Activated effector memory CD4-positive, alpha-beta T cell treated with anti-CD3 and anti-CD28 coated beads, Interleukin-2, amount 50 U/mL, for 16 hours (primary cell): ENCODE results near the gene PHLDA3.
A peak's percentile ranks its signal among the peaks of the same experiment; 100 is the strongest.
"Not testable (repeated sequence)": the region's sequence is repeated elsewhere in the genome, so short reads cannot be mapped to it uniquely, and the experiment has no call there.

Experiments
- DNase-seq: peaks from one replicate; pipeline ENCODE4 v3.0.0-alpha.2; 2020

The PHLDA3 gene

DNA sequence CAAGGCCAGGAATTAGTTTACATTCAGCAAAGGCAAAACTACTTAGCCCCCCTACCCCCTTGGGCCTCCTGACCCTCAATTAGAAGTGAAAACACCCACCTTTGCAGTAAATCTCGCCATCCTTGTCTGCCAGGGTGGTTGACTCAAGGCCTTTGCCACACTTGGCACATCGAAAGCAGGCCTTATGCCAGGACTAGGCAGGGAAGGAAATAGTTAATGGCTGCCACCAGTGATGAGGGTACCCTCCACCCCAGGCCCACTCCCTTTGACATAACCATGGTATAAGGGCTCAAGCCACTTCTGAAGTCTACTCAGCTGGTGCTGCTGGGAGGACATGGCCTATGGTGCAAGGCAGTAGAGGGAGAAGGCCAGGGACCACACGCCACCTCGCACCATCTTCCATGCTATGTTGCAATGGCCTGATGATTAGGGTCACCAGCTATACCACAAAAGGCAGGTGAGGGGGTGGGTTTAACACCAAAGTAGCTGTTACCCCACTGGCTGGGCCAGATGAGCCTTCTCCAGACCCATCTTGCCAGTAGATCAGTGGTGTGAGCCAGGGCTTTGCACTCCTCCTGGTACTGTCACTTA, 16.3 kb upstream of the PHLDA3 start:
- DNase-seq: no peak

DNA sequence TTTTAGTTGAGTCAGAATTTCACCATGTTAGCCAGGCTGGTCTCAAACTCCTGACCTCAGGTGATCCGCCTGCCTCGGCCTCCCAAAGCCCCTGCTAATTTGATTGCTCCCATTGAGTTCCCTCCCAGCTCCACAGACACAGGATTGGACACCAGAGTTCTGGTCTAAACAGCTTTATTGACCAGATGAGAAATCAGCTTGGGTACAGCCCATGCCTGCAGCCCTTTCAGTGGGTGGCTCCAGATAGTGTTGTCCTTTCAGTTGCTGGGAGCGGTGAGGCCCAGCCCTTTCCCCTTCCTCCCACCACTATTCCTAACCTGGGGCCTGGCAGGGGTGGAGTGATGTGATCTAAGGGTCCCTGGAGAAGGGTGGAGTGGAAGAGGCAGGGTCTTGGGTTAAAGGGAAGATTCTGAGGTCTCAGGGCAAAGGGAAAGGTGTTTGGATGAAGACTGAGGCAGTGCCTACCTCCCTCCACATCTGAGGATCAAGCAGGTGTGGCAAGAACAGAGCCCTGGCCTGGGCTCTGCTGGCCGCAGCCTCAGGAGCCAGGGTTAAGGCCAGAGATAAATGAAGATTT, 14.5 kb upstream of the PHLDA3 start:
- no peak for DNase-seq

DNA sequence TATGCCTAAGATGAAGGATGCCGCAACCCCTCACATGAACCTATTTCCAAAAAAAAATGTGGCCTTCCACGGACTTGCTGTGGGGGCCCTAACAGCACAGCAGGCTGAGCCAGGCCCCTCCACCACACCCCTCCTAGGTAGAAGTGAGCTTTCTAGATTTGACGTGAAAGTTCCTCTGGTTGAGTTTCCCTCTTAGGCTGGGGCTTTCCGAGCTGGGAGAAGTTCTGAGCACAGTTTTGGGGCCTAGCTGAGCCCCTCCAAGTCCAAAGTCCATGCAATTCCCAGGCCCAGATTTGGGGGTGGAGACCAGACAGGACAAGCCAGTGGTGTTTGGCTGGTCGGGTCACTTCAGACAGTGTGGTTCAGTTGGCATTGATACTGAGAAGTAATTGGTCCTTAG, 13.8 kb upstream of the PHLDA3 start:
- DNase-seq: no peak

DNA sequence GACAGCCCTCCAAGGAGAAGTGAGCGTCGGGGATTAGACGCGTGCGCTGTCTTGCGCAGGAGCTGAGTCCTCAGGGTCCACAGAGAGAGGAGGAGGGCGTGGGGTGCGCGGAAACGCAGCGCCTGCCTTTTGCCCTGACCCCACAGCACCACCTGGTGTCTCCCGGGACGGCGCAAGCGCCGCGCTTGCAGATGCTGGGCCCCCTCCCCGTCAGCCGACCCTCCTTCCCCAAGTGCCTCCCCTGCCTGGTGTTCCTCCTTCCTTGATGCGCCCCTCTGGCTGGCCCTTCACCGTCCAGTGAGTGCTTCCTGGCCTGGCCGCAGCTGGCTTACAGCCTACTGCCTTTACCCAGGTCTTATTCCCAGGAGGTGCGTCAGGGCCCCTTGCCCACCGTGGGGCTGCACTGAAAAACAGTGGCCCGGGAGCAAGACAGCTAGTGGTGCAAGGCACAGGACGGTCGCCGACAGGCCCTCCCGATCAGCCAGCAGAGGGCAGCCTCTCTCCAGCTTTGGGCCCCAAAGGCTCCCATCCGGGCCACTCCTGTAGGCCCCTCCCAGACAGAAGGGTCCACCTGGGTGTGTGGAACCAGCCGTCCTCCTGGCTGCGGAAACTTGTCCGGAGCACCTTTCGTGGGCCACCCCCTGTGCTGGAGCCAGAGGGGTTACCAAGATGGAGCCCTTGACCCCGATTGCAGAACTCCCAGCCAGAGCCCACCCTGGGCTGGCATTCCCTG, 12.9 kb upstream of the PHLDA3 start:
- peak; percentile 93 for DNase-seq

DNA sequence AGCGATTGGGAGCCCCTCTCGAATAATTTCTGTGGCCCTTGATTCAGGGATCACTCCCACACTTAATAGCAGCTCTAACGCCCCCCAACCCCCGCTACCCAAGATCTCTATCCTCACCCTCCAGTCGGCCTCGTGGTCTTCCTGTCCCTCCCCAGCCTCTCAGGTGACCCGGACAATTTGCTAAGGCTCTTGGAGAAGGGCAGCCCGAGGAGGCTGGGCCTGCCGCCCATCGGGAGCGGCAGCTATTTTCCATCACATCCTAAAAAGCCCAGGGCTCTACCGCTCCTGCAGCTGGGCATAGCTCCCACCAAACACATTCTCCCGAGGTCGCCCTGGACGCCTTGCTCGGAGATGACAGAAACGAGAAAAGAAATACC, 12.0 kb upstream of the PHLDA3 start:
- DNase-seq: no peak

DNA sequence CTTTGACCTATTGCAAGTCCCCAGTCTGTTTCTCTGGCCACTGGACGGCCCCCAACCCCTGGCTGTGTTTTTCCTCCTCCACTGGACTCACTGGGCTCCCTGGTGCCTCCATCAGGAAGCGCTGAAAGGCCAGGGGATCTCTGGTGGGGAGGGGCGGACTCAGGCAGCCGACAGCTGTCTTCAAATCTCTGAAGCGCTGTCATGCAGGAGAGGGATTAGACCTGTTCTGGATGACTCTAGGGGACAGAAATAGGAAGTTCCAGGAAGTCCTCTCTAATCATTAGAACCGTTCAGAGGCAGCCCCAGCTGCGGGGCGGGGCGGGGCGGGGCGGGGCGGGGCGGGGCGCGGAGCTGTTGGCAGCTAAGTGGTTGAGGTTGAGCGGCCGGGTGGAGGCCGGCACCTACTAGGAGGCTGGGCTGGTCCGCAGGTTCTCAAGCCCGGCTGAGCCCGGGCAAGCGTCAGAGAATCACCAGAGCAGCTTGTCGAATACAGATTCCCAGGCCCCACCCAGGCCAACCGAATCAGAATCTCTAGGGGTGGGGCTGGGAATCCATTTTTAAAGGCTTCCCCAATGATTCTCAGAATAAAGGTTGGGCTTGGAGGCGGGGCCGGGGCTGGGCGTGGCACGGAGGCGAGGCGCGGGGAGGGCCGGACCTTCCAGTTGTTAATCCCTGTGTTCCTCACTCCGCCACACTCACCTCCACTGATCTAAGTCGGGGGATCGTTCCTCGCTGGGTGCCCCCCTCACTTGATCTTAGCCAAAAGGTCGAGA, 11.4 kb upstream of the PHLDA3 start:
- DNase-seq: peak; percentile 91

DNA sequence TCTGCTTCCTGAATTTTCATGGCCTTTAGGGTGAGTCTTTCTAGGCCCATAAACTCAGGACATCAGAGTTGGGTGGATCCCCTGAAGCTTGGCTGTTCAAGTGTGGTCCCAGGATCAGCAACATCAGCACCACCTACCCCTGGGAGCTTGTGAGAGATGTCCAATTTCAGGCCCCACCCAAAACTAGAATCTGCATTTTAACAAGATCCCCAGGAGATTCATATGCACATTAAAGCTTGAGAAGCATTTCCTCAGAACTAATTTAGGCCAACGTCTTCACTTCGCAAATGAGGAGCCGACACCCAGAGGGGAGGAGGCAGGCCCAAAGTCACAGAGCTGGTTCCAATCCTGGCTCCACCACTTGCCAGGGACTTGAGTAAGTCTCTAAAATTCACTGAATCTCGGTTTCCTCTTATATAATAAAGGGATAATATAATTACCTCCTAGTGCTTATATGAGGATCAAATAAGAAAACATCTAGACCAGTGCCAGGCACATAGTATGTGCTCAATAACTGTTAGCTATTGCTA, 10.3 kb upstream of the PHLDA3 start:
- no peak for DNase-seq

DNA sequence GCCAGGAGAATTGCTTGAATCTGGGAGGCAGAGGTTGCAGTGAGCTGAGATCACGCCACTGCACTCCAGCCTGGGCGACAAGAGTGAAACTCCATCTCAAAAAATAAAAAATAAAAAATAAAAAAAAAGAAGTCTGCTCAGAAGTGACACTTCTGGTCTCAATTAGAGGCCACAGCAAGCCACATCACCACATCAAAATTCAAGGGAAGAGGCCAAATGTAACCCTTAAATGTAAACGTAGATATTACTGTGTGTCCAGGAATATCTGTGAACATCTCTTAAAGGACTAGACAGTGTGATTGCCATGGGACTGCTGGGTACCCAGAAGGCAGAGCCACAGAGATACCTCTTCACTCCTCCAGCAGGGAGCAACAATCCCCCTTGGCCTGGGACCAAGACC, 9.7 kb upstream of the PHLDA3 start:
- DNase-seq: not testable (repeated sequence)

DNA sequence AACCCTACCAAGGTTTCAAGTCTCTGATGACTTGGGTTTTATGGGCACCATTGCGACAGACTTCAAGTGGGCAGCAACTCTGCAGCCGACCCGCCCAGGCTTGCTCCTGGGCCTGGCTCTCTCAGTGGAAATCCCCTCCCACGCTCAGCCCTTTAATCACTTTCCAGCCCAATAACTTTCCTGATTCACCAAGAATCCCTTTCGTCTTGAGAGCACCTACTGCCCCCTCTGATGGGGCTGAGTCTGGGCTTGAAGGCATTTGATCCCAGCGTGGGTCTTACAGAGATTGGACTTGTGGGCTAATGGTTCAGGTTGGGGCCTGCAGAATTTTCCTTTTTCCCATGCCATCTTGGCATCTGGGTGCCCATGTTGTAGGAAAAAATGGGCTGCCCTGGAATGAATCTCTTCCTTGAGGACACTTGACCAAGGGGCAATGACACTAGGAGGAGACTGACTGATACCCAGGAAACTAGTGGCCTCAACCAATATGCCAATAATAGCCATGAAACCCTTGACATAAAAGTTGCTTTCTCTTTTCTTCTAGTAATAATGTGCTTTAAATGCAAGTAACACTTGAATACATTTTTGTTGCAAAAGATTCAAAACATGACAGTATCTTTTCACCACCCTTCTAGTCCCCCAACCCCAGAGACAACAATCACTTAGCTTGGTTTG, 7.8 kb upstream of the PHLDA3 start:
- DNase-seq: no peak

DNA sequence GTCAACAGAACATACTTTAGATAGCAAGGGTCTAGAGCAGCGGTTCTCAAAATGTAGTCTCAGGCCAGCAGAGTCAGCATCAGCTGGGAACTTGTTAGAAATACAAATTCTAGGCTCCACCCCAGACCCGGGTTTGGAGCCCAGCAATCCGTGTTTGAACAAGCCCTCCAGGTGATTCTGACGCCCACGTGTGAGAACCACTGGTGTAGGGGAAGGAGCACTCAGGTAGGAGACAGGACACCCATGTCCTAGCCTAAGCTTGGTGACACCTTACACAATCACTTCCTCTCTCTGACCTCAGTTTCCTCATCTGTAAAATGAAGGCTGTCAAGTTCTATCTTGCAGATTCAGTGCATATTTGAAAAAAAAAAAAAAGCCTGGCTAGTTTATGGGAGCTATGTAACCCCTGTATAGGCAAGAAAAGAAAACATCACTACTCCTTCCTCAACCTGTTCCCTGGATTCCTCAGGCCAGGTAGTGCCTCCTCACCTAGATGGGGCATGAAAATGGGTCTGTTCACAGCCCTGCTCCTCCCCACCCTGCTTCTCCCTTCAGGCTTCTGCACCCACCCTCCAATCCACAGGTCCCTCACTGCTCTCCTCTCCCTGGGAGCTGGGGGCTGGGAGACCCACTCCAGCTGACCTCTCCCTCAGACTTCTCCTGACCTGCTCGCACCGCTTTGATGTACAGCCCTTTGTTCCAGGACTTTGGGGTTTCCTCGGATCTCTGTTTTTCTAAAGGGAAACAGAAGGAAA, 7.1 kb upstream of the PHLDA3 start:
- DNase-seq: no peak

DNA sequence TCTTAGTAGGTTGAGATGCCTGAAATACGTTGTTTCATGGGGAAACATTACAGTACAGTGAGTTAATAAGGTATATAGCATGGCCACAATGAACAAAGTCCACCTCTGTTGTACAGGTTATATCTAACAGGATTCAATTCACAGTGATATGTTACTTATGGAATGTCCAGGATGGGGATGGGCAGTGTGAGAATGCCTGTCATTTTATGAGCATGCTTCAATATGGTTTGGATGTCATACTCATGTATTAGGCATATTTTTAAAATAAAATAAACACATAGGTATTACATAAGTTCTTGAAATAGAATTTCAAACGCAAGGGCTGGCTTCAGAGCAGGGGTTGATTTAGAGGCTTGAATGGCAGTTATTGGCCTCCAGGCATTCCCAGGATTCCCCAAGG, 6.1 kb upstream of the PHLDA3 start:
- no peak for DNase-seq

DNA sequence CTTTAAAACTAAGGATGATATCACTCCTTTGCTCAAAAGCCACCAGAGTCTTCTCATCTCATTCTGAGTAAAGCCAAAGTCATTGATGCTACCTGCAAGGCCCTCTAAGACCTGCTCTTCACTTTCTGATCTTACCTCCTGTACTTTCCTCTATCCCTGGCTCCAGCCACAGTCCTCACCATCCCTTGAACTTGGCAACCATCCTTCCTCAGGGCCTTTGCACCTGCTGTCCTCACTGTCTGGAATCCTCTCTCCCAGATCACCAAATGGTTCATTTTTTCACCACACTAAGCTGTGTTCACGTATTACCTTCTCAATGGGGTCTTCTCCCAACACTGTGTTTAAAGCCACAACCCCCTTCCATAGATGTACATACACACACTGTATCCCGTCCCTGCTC, 4.3 kb upstream of the PHLDA3 start:
- no peak for DNase-seq

DNA sequence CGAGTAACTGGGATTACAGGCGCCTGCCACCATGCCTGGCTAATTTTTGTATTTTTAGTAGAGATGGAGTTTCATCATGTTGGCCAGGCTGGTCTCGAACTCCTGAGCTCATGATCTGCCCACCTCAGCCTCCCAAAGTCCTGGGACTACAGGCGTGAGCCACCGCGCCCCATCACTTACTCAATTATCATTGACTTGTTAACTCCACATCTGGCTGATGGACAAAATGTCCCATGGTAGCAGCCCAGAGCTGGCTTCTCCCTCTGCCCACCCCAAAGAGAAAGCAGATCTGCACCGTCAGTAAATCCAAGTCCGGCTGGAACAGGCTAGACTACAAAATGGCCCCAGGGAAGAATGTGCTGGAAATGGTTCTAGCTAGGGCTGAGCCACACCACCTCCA, 3.3 kb upstream of the PHLDA3 start:
- not testable (repeated sequence) for DNase-seq

DNA sequence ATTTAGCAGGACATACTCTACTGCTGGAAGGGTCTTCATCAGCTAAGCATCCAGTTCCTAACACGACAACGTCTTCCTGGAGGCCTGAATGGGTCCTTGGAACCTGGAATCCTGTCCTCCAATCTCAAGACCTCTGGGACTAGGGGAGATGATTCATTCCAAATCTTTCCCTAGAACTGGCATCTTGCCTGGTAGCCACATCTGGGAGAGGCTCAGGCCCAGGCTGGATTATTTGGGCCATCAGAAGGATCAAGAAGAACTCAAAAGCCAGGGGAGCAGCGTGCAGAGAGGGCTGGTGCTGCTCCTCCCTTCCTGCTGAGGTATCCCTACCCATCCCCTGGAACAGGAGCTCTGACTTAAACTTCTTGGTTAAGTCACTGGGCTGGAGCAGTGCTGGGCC, 2.8 kb upstream of the PHLDA3 start:
- DNase-seq: no peak

DNA sequence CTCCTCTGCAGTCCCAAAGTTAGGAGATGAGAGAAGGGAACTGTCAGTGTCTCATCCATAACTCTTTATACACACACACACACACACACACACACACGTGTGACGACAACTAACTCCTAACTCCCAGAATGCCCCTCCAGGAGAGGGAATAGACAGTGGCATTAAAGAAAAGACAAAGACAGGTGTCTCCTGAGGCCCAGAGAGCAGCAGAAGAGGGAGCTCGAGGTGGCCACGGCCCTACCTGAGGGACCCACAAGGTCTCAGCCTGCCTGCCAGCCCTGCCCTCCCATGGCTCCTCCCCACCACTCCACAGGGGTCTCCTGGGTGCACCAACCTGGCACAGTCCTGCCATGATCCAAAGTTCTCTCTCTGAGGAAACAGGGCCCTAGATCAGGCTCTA, 1.6 kb upstream of the PHLDA3 start:
- DNase-seq: no peak

DNA sequence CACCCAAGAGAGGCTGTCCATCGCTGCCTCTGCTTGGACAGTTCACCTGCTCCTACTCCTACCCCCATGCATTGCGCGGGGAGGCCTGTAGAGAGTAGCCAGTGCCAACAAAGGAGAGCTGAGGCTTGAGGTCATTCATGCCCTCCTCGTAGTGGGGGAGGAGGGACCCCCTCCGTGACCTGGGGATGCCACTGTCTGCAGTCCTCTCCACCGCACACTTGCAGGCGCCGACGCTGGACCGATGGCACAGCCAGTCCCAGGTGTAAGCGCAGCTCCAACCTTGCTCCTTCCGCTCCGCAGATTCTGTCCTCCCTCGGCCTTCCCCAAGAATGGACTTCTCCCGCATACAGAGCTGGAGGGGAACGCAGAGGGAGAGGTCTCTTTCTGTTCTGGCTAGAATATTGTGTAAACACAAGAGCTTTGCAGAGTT, 672 bp upstream of the PHLDA3 start:
- DNase-seq: no peak

DNA sequence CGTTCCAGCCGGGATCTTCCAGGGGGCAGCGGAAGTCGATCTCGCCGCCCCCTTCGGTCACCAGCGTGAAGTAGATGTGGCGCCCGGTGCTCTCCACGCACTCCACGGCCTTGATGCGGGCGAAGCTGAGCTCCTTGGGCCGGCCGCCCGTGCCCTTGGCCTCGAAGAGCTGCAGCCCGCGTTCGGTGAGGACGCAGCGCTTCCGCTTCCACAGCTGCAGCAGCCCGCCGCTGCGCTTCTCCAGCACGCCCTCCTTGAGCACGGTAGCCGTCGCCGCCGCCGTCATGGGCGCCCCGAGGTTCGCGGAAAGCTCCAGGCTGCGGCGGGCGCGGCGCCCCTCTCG, 516 bp downstream of the PHLDA3 start:
- DNase-seq: no peak

DNA sequence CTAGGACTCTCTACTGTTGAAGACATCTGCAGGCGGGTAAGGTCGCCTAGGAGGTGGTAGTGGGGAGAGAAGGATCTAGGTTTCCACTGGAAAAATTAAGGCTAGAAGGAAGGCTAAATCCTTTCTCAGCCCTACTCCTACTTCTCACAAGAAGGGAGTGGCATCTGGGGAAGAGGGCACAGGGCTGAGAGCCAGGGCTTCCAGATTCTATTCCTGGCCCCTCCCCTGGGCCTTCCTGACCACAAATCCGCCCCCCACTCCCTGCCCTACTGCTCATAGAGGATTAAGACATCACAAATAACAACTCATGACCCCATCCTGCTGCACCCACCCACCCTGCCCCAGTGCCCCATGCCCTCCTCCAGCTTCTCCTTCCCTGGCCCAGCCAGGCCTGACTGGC, 2.5 kb downstream of the PHLDA3 start:
- no peak for DNase-seq

DNA sequence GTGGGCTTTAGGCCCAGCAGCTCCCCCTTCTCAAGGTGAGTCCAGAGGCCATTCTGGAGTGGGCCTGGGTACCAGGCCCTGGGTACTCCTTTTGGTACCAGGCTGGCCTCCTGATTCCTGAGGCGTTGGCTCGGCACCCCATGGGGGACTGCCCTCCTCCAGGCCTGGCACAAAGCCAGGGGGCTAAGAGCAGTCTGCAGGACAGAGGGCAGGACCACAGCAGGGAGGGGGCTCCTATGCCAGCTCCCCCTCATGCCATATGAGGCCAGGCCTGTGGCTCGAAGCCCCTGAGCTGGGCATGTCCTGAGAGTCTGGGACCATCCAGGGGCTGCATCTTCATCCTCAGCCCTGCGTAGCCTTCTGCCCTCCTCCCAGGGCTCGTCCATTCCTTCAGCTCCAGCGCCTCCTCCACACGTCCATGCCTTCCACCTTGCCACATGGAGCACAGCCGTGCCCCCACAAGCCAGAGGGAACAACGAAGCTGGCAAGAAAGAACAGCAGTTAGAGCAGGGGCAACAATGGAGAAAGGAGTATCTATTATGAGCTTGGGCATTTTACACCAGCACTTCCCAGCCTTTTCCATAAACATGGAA, 3.2 kb downstream of the PHLDA3 start:
- DNase-seq: no peak

DNA sequence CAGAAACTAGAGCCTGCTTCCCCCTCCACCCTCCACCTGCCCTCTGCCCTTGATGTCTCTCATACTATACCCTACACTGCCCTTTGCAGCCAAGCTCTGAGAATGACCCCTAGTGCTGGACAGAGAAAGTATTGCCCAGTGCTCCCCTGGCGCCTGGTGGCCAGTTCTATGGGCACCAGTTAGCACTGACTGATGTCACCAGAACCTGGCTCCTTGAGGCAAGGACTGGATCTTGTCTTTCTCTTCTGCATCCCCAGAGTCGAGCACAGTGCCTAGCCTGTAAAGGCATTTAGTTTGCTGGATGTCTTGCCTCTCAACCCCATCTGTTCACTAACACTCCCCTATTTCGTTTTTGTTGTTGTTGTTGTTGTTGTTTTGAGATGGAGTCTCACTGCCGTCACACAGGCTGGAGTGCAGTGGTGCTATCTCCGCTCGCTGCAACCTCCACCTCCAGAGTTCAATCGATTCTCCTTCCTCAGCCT, 5.9 kb downstream of the PHLDA3 start:
- no peak for DNase-seq

DNA sequence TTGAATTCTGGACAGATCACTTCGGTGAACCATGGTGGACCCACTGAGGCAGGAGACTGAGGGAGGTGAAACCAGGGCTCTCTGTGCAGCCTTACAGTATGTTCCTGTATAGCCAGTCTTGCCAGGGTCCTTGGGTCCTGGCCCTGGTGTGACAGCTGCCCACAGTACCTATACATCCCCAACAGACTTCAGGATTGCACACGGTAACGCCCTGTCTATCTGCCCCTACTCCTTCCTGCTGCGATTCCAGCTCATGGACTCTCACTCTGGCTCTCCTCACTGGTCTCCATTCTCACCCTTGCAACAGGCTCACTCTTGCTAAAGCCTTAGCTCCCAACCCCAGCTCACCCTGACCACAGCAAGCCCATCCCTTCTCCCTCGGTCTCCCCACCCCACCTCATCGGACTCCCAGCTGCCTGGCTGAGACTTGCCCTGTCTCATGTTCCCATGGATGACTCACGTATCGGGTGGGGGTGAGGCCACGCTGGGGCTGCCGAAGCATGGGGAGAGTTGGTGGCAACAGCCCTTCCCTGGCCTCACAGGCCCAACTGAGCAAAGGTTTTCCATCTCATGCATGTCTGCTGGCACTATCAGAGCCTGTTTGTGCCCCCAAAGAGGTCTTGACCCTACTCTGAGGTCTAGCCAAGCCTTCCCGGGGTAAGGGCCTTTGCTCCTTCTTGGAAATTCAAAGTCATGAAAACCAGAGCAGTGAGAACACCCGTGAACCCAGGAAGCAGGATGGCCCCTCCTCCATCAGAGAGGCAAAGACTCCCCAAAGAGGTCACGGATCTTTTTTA, 7.1 kb downstream of the PHLDA3 start:
- DNase-seq: no peak
